Measurements from ENCODE around the gene ZBTB7B.
A peak's percentile ranks its signal among the peaks of the same experiment; 100 is the strongest.
"Not testable (repeated sequence)": the region's sequence is repeated elsewhere in the genome, so short reads cannot be mapped to it uniquely, and the experiment has no call there.

The ZBTB7B gene

DNA sequence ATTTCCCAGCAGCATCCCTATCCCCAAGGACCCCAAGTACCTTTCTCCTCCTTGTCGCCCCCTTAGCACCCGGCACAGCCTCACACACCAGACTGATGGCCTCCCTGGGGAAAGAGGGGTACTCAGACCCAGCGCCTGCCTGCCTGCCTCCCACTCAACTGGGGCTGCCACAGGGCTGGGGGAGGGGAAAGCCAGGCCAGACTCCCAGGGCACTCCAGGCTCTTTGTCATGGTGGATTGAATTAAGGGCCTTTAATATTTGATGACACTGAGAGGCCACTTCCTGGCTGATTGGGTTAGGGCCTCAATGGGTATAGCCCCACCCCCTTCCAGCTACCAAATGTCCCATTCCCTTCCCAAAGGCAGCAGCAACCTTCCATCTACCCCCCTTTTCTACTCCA lies 33.9 kb upstream of the ZBTB7B start:
- no peak for DNase-seq (ENCODE audit: low spot score)

DNA sequence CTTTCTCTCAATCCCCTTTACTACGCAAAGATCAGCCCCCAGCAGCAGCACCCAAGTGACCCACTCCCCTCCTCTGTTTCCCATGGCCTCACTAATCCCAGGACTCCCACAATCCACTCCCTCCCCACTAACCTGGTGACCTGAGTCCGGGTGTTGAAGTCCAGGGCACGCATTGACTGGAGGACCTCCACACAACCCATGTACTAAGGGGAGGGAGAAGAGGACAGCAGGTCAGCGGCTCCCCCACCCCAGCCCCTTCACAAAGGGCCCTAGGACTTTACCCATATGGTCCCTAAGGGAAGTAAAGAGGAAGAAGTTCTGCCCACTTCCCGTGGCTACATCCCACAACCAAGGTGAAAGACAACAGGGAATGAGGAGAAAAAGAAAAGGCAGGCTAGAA lies 33.4 kb upstream of the ZBTB7B start:
- no peak for DNase-seq (ENCODE audit: low spot score)

DNA sequence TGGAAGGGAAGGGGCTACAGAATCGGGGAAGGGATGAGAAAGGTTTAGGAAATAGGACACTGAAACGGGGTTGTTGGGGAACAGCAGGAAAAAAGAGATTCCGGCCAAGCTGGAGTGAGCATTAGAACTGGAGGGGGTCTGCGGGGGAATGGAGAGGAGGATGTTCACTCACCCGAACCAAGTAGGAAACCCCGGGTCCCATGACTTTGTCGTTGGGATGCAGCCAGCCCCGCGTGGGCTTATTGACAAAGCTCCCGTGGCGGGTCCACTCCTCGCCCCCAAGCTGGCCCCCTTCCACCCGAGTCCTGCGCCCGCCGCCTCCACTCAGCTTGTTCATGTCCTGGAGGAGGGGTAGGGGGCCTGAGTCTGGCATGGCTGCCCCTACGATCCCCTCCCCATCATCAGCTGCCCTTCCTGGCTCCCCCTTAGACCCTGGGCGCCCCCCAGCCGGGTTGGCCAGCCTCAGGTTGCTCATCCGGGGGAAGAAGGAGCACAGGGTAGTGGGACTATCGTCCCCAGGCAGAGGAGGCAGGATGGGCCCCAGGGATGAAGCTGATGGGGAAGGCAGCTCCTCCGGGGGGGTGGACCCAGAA lies 32.6 kb upstream of the ZBTB7B start:
- no peak for DNase-seq (ENCODE audit: low spot score)

DNA sequence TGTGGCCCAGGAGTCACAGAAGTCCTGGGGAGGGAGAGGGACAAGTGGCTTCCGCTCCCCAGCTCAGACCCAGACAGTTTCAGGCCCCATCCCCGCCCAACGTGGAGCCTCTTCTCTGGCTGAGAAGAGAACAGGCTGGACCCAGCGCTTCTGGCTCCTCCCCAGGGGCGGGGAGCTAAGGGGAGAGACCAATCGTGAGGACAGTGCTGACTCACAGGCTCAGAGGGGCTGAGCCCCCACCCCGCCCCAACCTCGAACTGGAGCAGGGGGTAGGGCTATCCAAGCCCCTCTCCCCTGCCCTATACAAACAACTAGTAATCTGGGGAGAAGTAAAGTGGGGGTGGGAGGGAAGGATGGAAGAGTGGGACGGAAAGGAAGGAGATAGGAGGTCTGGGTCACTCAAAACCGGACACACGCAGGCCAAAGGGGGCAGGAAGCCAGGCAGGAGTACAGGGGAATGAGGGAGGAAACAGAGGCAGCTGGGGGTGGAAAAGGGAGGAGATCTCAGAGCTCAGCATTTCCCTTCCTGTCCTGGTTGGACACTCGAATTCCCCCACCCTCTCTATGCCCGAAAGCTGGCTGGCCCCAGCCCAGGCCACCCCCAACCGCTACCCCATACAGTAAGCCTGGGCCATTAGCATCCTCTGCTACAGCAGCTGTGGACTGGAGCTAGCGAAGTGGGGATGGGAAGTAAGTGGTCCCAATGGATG lies 31.8 kb upstream of the ZBTB7B start, which contains the start of gene SHC1:
Gene SHC1 (minus strand): TSS at position 117 of the 710 bp plus-strand sequence. CDS start 221 bp downstream, outside the sequence.
- peak; percentile 98 for DNase-seq (ENCODE audit: low spot score)

DNA sequence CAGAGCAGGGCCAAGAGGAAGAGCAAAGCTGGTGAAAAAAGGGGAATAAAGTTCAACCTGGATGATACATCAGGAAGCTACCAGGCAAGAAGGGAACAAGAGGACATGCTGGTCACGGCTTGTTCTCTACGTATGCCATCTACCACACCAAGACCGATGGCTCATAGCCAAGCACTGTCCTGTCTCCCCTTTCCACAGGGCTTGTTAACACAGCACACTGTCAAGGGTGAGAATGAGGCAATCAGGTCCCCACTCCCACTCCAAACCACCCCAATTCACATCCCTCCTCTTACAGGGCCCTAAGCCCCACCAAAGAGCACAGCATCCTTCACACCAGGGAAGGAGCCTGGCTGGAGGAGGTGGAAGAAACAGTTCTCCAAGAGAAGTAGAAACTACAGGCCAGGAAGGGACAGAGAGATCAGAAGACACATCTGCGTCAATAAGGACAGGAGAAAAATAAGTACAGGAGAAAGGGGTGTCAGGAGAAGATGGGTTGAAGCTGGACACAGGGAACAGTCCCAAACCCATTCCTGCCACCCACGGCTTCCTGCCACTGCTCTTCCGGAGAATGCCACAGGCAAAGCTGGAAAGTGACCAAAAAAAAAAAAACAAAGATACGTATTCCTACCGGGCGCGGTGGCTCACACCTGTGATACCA lies 31.1 kb upstream of the ZBTB7B start:
- DNase-seq (ENCODE audit: low spot score) = no peak

DNA sequence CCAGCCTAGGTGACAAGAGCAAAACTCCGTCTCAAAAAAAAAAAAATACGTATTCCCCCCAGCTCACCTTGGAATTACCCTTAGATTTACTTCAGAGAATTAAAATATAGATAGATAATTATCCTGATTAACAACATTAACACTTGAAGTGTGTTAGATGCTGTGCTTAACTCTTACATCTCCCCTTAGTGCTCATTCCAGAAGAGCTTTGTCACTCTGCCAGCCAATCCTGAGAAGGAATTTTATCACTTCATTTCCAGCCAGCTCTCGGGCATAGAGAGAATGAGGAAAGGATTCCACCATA lies 30.4 kb upstream of the ZBTB7B start:
- no peak for DNase-seq (ENCODE audit: low spot score)

DNA sequence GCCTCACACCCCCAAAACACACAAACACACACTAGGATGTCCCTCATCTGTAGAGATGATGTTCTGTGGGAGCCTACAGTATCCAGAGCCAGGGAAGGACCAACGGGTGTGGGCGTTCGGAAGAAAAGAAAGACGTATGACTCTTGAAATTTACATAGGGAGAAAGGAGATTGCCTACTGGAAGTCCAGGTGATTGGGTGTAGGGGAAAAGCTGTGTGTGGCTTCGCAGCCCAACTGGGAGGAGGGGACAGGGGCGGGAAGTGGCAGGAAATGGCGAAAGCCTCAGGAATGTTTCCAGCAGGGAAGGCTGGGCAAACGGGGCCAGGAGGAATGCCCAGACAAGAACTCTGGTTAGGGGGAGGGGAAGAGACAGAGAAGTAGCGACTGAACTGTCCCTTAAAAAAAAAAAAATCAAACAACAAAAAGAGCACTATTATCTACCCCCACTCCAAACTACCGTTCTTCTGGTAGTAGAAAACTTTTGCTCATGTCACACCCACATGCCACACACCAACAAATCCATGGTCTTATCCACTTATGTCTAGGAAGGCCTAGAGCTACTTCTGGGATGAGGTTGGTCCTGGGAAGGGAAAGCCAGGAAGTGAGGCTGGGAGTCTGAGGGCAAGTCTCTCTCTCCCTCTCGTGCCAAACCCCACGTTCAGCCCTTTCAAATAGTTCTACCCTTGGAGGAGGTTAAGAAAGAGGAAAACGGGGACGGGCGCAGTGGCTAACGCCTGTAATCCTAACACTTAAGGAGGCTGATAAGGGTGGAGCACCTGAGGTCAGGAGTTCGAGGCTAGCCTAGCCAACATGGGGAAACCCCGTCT lies 29.9 kb upstream of the ZBTB7B start:
- peak; percentile 90 for DNase-seq (ENCODE audit: low spot score)

DNA sequence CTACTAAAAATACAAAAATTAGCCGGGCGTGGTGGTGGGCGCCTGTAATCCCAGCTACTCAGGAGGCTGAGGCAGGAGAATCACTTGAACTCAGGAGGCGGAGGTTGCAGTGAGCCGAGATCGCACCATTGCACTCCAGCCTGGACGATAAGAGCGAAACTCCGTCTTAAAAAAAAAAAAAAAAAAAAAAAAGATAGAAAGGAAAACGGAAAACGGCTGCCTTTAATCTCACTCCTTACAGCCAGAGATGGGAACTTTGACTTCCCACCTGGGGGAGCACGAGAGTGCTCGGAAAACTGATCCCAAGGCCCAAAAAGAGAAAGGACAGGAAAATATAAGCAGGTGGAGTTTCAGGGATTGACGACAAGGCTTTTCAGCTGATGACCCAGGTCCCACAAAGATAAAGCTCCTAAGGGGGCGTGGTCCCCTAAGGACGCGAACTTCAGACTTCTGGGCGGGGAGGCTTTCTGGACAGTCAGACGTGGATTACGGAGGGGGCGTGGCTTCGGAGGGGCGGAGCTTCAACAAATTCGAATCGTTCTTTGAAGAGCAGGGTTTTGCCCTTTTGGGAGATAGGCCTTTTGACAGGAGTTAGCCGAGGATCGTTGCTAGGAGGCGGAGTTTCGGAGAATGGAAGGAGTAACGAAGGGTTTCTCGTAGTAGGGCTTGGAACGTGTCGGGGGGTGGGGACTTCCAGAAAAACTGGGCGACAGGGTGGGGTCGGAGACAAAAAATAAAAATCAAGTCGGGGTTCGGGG lies 29.1 kb upstream of the ZBTB7B start:
- DNase-seq (ENCODE audit: low spot score) = peak; percentile 96

DNA sequence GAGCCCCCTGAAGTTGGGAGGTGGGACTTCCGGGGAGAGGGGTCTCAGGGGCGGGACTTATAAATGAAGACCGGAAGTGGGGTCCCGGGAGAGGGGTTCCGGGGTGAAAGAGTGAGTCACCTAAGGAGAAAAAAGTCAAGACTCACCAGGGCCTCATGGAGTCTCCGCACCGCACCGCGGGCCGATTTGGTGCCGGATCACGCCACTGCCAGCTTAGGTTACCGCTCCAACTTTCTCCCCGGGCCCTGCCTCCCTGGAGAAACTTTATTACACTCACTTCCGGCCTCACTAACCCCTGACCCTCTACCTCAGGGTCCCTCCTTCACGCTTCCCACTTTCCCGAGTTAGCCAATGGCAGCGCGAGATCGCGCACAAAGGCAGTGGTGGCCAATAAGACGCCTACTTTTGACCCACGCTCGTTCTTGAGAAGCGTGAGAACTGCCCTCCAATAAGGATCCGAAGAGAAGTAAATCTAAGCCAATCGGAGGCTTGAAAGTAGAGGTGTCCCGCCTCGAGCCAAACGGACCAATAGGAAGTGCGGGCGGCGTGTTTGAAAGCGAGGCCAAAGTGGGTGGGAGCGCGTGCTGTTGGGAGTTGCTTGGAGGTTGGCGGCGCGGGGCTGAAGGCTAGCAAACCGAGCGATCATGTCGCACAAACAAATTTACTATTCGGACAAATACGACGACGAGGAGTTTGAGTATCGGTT lies 28.3 kb upstream of the ZBTB7B start, which contains the start of gene CKS1B:
Gene CKS1B (plus strand): TSS at position 580 of the 706 bp plus-strand sequence. CDS start 65 bp downstream, at position 645.
- peak; percentile 100 for DNase-seq (ENCODE audit: low spot score)

DNA sequence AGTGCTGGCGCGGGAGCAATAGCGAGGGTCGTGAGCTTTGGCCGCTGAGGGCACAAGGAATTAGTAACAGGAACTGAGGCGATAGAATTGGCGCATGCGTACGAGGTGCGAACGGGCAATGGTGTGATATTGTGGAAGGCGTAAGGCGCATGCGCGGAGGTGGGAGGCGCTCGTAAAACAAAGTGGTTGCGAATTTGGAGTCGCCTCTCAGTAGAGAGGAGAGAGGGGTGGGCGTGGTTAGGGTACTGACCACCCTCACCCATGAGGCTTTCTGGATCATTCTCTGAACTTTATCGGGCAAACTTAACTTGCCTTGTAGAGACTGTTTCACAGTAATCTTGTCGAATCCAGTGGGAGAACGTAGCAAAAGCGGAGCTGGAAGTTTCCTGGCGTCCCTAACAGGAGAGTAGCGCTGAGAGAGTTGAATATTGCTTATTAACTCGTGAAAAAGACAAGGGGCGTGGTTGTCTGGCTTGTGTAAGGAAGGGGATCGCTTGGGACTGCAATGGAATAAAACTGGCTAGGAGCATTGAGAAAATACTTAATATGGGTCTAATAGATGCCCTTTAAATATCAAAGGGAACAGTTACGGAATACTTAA lies 27.7 kb upstream of the ZBTB7B start:
- peak; percentile 97 for DNase-seq (ENCODE audit: low spot score)

DNA sequence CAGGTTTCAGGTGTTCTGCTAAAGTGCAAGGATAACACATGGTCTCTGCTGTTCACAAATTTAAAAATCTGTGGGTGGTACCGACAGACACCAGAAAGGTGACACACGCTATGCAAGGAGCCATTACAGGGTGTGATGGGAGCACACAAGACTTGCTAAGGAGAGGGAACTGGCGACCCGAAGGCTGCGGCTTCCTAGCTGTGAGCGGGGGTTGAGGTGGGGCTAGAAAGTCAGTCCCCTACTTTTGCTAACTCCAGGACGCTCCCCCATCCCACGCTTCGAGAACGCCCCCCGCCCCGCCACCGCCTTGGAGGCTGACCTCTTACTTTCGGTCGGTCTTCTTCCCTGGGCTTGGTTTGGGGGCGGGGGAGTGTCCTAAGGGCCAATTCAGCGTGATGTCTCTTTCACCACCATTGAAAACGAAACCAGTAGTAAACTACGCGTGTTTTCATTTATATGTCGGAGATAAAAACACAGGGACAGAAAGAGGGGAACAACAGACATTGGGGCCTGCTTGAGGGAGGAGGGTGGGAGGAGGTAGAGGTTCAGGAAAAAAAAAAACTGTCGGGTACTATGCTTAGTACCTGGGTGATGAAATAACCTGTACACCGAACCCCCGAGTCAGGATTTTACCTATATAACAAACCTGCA lies 27.1 kb upstream of the ZBTB7B start:
- DNase-seq (ENCODE audit: low spot score) = no peak

DNA sequence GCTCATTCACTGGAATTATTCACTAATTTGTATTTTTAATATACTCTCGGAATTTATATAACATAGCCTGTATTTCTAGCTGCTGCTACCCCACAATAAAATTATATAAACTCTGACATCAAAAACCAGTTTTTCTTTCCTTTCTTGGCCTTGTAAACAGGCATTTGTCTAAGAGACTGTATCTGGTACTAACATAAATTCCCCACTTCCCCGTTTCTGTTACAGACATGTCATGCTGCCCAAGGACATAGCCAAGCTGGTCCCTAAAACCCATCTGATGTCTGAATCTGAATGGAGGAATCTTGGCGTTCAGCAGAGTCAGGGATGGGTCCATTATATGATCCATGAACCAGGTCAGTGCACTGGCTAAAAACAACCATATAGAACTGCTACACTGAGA lies 24.8 kb upstream of the ZBTB7B start:
- not testable (repeated sequence) for DNase-seq (ENCODE audit: low spot score)

DNA sequence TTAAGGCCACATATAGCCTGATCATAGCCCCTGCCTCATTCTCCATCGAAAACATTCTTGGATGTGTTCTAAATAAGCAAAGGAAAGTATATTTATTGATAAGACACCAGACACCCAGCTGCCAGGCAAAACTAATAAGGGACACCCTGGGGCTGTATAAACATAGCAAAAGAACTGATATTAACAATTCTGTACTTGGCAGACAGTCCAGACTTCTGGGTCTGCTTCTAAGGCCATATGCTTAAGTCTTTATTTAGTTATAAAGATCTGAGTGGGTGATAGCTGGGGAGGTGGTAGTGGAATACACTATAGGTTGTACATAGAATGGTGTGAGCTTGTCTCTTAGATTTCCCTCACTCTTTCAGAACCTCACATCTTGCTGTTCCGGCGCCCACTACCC lies 24.2 kb upstream of the ZBTB7B start:
- no peak for DNase-seq (ENCODE audit: low spot score)

DNA sequence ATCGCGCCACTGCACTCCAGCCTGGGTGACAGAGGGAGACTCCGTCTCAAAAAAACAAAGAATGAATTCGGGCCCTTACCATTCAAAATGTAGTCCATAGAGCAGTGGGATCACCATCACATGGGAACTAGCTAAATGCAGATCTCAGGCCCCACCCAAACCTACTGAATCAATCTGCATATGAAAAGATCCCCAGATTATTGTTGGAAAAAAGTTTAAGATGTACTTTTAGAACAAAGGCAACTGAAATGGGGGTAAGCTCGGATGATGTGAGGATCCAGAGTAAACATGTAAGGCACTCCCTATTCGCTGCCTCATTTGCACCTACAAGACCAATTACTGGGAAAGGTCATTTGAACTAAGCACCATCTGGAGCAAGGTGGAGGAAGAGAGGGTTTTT lies 20.3 kb upstream of the ZBTB7B start:
- DNase-seq (ENCODE audit: low spot score) = no peak

DNA sequence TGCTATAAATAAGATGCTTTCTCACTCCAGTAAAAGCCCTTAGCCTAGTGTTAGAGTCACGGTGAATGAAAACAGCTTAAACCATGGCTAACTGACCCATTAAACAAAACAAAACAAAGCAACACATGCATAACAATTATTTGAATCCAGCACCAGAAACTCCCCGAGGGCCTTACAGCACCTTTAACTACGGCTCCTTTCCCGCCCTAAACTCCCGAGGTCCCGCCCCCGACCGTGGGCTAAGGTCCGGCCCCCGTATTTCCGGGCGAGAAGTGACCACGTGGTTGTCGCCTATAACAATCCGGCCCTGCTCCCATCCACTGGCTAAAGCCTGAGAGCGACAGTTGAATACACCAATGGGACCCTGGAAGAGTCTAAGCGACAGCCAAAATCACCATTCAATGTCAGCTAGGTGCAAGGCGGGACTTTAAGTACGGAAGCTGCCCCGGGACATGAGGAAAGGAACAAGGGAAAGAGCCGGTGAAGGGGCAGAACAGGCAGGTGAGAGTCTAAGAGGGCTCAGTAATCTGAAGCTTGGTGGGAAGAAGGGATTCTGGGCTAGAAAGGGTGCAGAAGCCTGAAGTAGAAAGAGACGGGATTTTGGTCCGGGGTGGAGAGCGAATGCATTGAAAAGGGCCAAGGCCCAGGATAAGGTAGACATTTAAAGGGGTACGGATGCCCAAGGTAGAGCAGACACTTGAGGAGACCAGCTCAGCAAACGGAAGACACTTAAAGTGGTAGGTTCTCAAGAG lies 19.5 kb upstream of the ZBTB7B start, which contains the start of gene FLAD1:
Gene FLAD1 (plus strand): TSS at position 448 of the 752 bp plus-strand sequence. CDS start 351 bp downstream, outside the sequence.
- DNase-seq (ENCODE audit: low spot score) = peak; percentile 100

DNA sequence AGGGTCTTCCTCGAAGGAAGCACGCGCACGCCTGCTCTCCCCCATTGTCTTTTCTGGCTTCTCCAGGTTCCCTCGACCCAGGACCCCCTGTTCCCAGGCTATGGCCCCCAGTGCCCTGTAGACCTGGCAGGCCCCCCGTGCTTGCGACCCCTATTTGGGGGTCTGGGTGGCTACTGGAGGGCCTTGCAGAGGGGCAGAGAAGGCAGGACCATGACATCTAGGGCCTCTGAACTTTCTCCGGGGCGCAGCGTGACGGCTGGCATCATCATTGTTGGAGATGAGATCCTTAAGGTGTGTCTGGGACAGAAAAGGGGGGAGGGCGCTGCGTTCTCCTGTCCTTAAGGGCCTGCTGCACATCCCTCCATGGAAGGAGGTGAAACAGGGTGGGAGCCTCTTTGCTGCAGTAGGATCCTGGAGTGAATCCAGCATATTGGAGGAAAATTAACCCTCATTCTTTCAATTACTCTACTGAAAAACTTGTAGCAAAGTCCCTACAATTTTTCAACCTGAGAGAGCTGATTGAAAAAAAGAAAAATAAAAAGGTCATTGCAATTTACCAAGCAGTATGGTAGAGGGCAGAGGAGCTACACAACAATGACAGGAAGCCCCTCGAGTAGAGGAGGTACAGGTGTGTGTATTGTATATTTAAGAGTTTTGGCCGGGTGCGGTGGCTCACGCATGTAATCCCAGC lies 18.7 kb upstream of the ZBTB7B start:
- DNase-seq (ENCODE audit: low spot score) = no peak

DNA sequence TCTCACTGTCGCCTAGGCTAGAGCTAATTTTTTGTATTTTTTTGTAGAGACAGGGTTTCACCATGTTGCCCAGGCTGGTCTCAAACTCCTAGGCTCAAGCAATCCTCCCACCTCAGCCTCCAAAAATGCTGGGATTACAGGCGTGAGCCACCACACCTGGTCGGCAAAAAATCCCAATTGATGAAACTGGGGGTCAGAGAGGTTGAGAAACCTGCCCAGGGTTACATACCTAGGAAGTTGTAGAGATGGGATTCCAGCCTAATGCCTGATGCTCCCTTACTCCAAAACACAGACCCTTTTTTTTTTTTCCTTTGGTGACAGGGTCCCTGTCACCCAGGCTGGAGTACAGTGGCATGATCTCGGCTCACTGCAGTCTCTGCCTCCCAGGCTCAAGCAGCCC lies 15.9 kb upstream of the ZBTB7B start:
- not testable (repeated sequence) for DNase-seq (ENCODE audit: low spot score)

DNA sequence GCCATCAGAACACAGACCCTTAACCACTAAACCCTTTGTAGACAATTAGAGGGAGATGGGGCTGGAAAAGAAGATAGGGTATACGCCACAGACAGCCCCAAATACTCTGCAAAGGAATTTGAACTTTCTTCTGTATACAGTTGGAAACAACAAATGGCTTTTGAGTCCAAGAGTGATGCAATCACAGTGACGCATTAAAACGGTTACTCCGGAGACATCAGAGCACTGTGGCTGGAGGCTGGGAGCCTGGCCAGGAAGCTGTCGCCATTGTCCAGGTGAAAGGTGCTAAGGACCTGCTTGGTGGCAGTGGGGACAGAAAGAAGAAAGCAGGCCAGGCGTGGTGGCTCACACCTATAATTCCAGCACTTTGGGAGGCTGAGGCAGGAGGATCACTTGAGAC lies 15.3 kb upstream of the ZBTB7B start:
- DNase-seq (ENCODE audit: low spot score) = no peak

Measured in cerebellar cortex (tissue), 1 donor.